ENCODE data around the gene DNAJC28.

- TF ChIP-seq CTCF (IDR thresholded peaks at IDR 0.05; ENCODE audit: poor library complexity) (no peak), EZH2 (IDR thresholded peaks at IDR 0.05; ENCODE audit: borderline replicate concordance) (no peak), EZH2phosphoT487 (IDR thresholded peaks at IDR 0.05; ENCODE audit: low read depth, severe bottlenecking, unreplicated experiment) (no peak)
Measured at GRCh38 chr21:33490991-33491372, 534 bp downstream of the DNAJC28 start.

Data from hepatocyte (in vitro differentiated cells).